ENCODE data around the gene CDHR3.

CDHR3 gene

DNA sequence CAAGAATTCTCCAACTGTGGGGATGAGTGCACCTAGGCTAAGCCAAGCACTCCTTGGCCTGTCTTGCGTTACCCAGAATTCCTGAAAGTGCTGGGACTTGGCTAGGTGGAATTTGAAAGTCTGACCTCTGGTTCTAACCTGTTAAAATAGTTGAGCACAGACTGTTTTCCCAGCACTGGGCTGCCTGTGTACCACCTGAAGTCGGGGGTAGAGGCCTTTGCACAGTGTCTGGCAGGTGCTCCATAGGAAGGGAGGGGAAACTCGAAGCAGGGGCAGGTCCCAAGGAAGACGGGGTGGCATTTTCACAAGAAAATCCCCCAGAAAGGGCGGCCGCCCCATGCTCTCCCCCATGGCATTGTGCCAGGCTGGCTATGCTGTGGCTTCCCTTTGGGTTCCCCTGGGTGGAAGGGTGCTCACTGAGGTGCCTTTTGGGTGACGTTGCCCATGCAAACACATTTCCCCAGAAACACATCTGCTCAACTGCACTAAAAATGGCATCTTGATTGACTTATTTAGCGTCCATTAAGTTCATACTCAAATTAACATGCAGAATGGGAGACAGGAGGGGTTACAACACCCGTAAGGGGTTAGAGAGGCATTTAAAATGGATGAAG is 86.2 kb downstream of the CDHR3 start:
- no peak for DNase-seq
- Histone ChIP-seq H2AFZ (ENCODE audit: low read length) (no peak overlapping the region), H3K9ac (ENCODE audit: low read length) (no peak overlapping the region), H3K9me2 (replicated peaks; ENCODE audit: insufficient read depth, low read length) (no peaks in the 10 kb centered on the region), H3K27ac (ENCODE audit: low read length) (no peak overlapping the region), H3K9me3 (replicated peaks; ENCODE audit: insufficient read depth, low read length) (no peaks in the 10 kb centered on the region), H3K79me2 (ENCODE audit: low read length) (no peaks in the 10 kb centered on the region), H4K20me1 (ENCODE audit: insufficient read depth, low read length) (no peaks in the 10 kb centered on the region), H3K36me3 (replicated peaks; ENCODE audit: insufficient read depth, low read length) (no peaks in the 10 kb centered on the region), H3F3A (ENCODE audit: insufficient read depth, low read length) (no peaks in the 10 kb centered on the region), H3K27me3 (replicated peaks; ENCODE audit: insufficient read depth, low read length) (no peaks in the 10 kb centered on the region), H3K4me2 (ENCODE audit: low read depth, low read length) (no peak overlapping the region), H3K4me1 (ENCODE audit: low read length) (no peaks in the 10 kb centered on the region), H3K4me3 (ENCODE audit: low read length) (no peak overlapping the region)
- TF ChIP-seq EZH2phosphoT487 (IDR thresholded peaks at IDR 0.05; ENCODE audit: low read length) (no peak), EZH2 (optimal IDR thresholded peaks at IDR 0.05; ENCODE audit: low read depth, low read length) (no peak)
- TF ChIP-seq, protein P1, sequence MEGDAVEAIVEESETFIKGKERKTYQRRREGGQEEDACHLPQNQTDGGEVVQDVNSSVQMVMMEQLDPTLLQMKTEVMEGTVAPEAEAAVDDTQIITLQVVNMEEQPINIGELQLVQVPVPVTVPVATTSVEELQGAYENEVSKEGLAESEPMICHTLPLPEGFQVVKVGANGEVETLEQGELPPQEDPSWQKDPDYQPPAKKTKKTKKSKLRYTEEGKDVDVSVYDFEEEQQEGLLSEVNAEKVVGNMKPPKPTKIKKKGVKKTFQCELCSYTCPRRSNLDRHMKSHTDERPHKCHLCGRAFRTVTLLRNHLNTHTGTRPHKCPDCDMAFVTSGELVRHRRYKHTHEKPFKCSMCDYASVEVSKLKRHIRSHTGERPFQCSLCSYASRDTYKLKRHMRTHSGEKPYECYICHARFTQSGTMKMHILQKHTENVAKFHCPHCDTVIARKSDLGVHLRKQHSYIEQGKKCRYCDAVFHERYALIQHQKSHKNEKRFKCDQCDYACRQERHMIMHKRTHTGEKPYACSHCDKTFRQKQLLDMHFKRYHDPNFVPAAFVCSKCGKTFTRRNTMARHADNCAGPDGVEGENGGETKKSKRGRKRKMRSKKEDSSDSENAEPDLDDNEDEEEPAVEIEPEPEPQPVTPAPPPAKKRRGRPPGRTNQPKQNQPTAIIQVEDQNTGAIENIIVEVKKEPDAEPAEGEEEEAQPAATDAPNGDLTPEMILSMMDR (IDR thresholded peaks at IDR 0.05; ENCODE audit: low read length), result no peak

DNA sequence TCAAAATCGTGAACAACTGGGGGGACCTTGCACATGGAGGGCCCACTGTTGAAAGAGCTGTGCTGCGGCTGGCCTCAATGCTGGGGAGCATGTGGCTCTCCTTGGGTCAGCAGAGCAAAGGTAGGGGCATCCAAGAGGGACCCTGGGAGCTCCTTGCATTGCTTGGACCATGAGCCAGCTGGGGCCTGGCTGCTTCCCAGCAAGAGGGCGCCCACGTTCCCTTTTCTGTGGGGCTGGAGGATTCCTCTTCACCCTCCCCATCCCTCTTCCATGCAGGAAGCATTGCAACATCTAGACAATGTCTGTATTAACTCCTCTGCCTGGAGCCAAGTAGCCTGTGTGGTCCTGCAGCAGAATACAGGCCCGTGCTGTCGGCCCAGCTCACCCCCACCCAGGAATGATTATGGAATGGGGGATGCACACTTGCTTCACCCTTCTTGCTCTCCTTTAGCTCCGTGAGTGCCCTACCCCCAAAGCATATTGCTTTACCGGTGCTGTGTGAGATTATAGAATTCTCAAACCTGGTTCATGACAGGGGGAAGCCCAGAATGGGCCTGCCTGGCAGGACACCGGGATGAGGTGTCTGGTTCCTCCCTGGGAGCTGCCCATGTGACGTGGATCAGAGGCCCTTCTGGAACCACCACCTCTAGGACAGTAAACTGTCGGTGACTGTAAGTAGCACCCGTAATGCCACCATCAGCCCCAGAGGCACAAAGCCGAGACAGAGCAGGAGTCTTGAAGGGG is 87.1 kb downstream of the CDHR3 start:
- Histone ChIP-seq H2AFZ (ENCODE audit: low read length) (no peak overlapping the region), H3K4me1 (ENCODE audit: low read length) (no peaks in the 10 kb centered on the region), H3K4me2 (ENCODE audit: low read depth, low read length) (no peak overlapping the region), H3K36me3 (replicated peaks; ENCODE audit: insufficient read depth, low read length) (no peaks in the 10 kb centered on the region), H4K20me1 (ENCODE audit: insufficient read depth, low read length) (no peaks in the 10 kb centered on the region), H3K27me3 (replicated peaks; ENCODE audit: insufficient read depth, low read length) (no peaks in the 10 kb centered on the region), H3K27ac (ENCODE audit: low read length) (no peak overlapping the region), H3K79me2 (ENCODE audit: low read length) (no peaks in the 10 kb centered on the region), H3K4me3 (ENCODE audit: low read length) (no peak overlapping the region), H3F3A (ENCODE audit: insufficient read depth, low read length) (no peaks in the 10 kb centered on the region), H3K9me2 (replicated peaks; ENCODE audit: insufficient read depth, low read length) (no peaks in the 10 kb centered on the region), H3K9me3 (replicated peaks; ENCODE audit: insufficient read depth, low read length) (no peaks in the 10 kb centered on the region), H3K9ac (ENCODE audit: low read length) (no peak overlapping the region)
- TF ChIP-seq, protein P1 (IDR thresholded peaks at IDR 0.05; ENCODE audit: low read length), result no peak
- TF ChIP-seq EZH2phosphoT487 (IDR thresholded peaks at IDR 0.05; ENCODE audit: low read length) (no peak), EZH2 (optimal IDR thresholded peaks at IDR 0.05; ENCODE audit: low read depth, low read length) (no peak)
- DNase-seq, result no peak

GRCh38 chr7:106050746-106051117 is 87.7 kb downstream of the CDHR3 start:
- H3K9ac ChIP-seq (ENCODE audit: low read length), result no peak overlapping the region
- no peaks in the 10 kb centered on the region for H3K9me2 ChIP-seq (replicated peaks; ENCODE audit: insufficient read depth, low read length)
- DNase-seq, result no peak
- no peaks in the 10 kb centered on the region for H3K79me2 ChIP-seq (ENCODE audit: low read length)
- H3K9me3 ChIP-seq (replicated peaks; ENCODE audit: insufficient read depth, low read length), result no peaks in the 10 kb centered on the region
- TF ChIP-seq, protein P1 (IDR thresholded peaks at IDR 0.05; ENCODE audit: low read length), result no peak
- TF ChIP-seq EZH2phosphoT487 (IDR thresholded peaks at IDR 0.05; ENCODE audit: low read length) (no peak), EZH2 (optimal IDR thresholded peaks at IDR 0.05; ENCODE audit: low read depth, low read length) (no peak)
- no peak overlapping the region for H2AFZ ChIP-seq (ENCODE audit: low read length)
- no peaks in the 10 kb centered on the region for H4K20me1 ChIP-seq (ENCODE audit: insufficient read depth, low read length)
- H3F3A ChIP-seq (ENCODE audit: insufficient read depth, low read length), result no peaks in the 10 kb centered on the region
- H3K4me3 ChIP-seq (ENCODE audit: low read length), result no peak overlapping the region
- H3K36me3 ChIP-seq (replicated peaks; ENCODE audit: insufficient read depth, low read length), result no peaks in the 10 kb centered on the region
- H3K4me1 ChIP-seq (ENCODE audit: low read length), result no peaks in the 10 kb centered on the region
- no peak overlapping the region for H3K4me2 ChIP-seq (ENCODE audit: low read depth, low read length)
- no peak overlapping the region for H3K27ac ChIP-seq (ENCODE audit: low read length)
- H3K27me3 ChIP-seq (replicated peaks; ENCODE audit: insufficient read depth, low read length), result no peaks in the 10 kb centered on the region
